HEK293 (cell line): ENCODE measurements around the gene PIK3R5.
A peak's percentile ranks its signal among the peaks of the same experiment; 100 is the strongest.

Experiments
- CTCF ChIA-PET: fragments of 350-600 bp; formaldehyde crosslinking; extraction: SDS; loops from one replicate; lab custom pipeline; 2021; ENCODE audit warnings: antibody characterized with exemption; lab: Yijun Ruan, JAX
- POLR2A ChIA-PET: fragments of 300-600 bp; formaldehyde crosslinking; extraction: SDS; loops from one replicate; lab custom pipeline; 2020; ENCODE audit warnings: antibody characterized with exemption, inconsistent platforms; lab: Yijun Ruan, JAX
- H3K27ac ChIP-seq: fragments of 200-500 bp; sonication (Bioruptor generic); 2 replicates; pipeline ENCODE4 v1.5.1; 2014; ENCODE audit warnings: low read depth, low read length, control low read depth, inconsistent platforms; ENCODE audit errors: extremely low read depth
- H3K36me3 ChIP-seq, 2 experiments: fragments of 200-500 bp in 1 of 2; sonication (Bioruptor generic) in 1 of 2; 1 replicate in 1 of 2; 2 replicates in 1 of 2; pipeline ENCODE4 v1.5.1; 2014 to 2017; ENCODE audit warnings: inconsistent platforms in 2 of 2, low read length in 2 of 2; ENCODE audit not compliant: control insufficient read depth in 2 of 2, insufficient read depth in 1 of 2
- H3K4me1 ChIP-seq: fragments of 200-500 bp; sonication (Bioruptor generic); 2 replicates; pipeline ENCODE4 v1.5.1; 2014; ENCODE audit warnings: mild to moderate bottlenecking, low read length, inconsistent platforms; ENCODE audit not compliant: control insufficient read depth, insufficient read depth
- H3K4me3 ChIP-seq: 2 replicates; pipeline ENCODE4 v1.5.1; 2011; ENCODE audit warnings: low read depth, mild to moderate bottlenecking, control low read depth, low read length, moderate library complexity
- H3K9me3 ChIP-seq: fragments of 200-500 bp; sonication (Bioruptor generic); 2 replicates; pipeline ENCODE4 v1.5.1; 2014; ENCODE audit warnings: low read depth, low read length, inconsistent platforms; ENCODE audit not compliant: control insufficient read depth, insufficient read depth
- KLF9 ChIP-seq: fragments of 450-650 bp; formaldehyde crosslinking; IDR thresholded peaks from 2 replicates; pipeline ENCODE4 v1.5.1; 2016; ENCODE audit warnings: missing biosample characterization, missing genetic modification characterization, low read depth
- ZNF174 ChIP-seq: fragments of 450-650 bp; formaldehyde crosslinking; IDR thresholded peaks from 2 replicates; pipeline ENCODE4 v1.5.0; 2017; ENCODE audit warnings: missing biosample characterization, mild to moderate bottlenecking, missing genetic modification characterization
- ZNF175 ChIP-seq: fragments of 450-650 bp; formaldehyde crosslinking; IDR thresholded peaks from 2 replicates; pipeline ENCODE4 v1.5.1; 2016; ENCODE audit warnings: missing biosample characterization, missing genetic modification characterization
- ZNF23 ChIP-seq: fragments of 450-650 bp; formaldehyde crosslinking; IDR thresholded peaks from 2 replicates; pipeline ENCODE4 v1.5.1; 2016; ENCODE audit warnings: missing biosample characterization, missing genetic modification characterization, borderline replicate concordance
- ZNF341 ChIP-seq: fragments of 450-650 bp; formaldehyde crosslinking; IDR thresholded peaks from 2 replicates; pipeline ENCODE4; 2016; ENCODE audit warnings: low read depth, missing biosample characterization, missing genetic modification characterization
- ZNF37A ChIP-seq: fragments of 450-650 bp; IDR thresholded peaks from 2 replicates; pipeline ENCODE4 v1.5.1; 2018; ENCODE audit warnings: missing biosample characterization, missing genetic modification characterization
- ZNF514 ChIP-seq: fragments of 450-650 bp; formaldehyde crosslinking; IDR thresholded peaks from 2 replicates; pipeline ENCODE4 v1.5.1; 2016; ENCODE audit warnings: missing biosample characterization, missing genetic modification characterization
- ZNF529 ChIP-seq: fragments of 450-650 bp; formaldehyde crosslinking; IDR thresholded peaks from 2 replicates; pipeline ENCODE4 v1.5.1; 2017; ENCODE audit warnings: missing genetic modification characterization, missing biosample characterization; ENCODE audit not compliant: insufficient replicate concordance
- ZNF626 ChIP-seq: fragments of 450-650 bp; sonication (Bioruptor Pico); formaldehyde crosslinking; IDR thresholded peaks from 2 replicates; pipeline ENCODE4 v1.5.1; 2018; ENCODE audit warnings: missing biosample characterization, missing genetic modification characterization, inconsistent platforms
- ZNF664 ChIP-seq: fragments of 450-650 bp; formaldehyde crosslinking; IDR thresholded peaks from 2 replicates; pipeline ENCODE4 v1.5.1; 2016; ENCODE audit warnings: missing biosample characterization, missing genetic modification characterization
- TF ChIP-seq, protein P1 (sequence below): fragments of 450-650 bp; formaldehyde crosslinking; IDR thresholded peaks from 2 replicates; pipeline ENCODE4 v1.5.1; 2016; ENCODE audit warnings: missing biosample characterization, missing genetic modification characterization
- TF ChIP-seq, protein P2 (sequence below): fragments of 450-650 bp; formaldehyde crosslinking; IDR thresholded peaks from 2 replicates; pipeline ENCODE4 v1.5.1; 2016; ENCODE audit warnings: missing biosample characterization, missing genetic modification characterization
- TF ChIP-seq, protein P3 (sequence below): fragments of 450-650 bp; formaldehyde crosslinking; IDR thresholded peaks from 2 replicates; pipeline ENCODE4; 2016; ENCODE audit warnings: missing biosample characterization, missing genetic modification characterization
- TF ChIP-seq, protein P4 (sequence below): fragments of 450-650 bp; formaldehyde crosslinking; IDR thresholded peaks from 2 replicates; pipeline ENCODE4 v1.5.1; 2016; ENCODE audit warnings: missing biosample characterization, missing genetic modification characterization

The PIK3R5 gene

DNA sequence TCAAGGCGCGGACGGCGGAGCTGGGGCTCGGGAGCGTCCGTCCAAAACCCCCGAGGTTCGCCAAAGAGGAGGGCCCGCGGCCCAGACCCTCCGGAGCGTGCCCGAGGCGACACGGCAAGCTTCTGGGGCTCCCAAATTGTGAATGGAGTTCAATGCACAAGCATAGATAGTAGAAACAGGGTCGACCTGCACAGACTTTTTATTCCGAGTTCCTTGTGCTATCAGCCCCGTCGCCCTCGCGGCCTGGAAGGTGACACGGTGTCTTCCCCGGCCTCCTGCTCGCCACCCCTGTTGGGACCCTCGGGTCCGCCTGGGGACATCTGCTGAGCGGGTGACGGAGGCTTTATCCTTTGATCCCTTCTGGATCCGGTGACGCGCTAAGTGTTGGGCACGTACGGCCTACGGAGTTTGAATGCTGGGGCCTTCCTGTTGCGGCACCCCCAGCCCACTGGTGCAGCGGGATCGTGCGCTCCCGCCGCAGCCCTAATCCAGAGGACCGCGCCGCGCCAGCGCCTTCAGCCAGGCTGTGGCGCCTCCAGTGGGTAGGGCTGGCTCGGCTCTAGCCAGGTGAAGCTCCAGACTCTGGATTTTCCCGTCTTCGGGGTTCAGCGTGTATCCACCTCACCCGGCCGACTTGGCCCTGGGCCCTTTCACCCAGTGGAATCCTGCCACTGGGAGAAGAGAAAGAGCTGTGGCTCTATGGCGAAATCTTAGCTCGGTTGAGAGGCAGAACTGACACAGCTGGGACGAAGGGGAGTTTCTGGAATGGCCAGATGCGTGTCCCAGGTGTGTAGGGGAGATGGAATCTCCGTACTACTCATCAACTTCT lies 38.8 kb upstream of the PIK3R5 start:
- ChIA-PET POLR2A (no interaction called here), CTCF (interaction anchor here (1.0 to 1.8 kb wide), 4 partner anchors 9 to 26 kb away, joined by 3 to 5 read pairs (median 4); no protein-coding TSS in a partner anchor)
- peaks cover 5% of the 10 kb centered on the region; the same call in 1 of the 2 replicates for H3K4me1 ChIP-seq
- no peaks in the 10 kb centered on the region for H3K9me3 ChIP-seq
- no peak overlapping the region for H3K4me3 ChIP-seq
- H3K36me3 ChIP-seq, result no peaks in the 10 kb centered on the region
- H3K27ac ChIP-seq, result no peak overlapping the region
- TF ChIP-seq ZNF664 (tag by site-specific recombination) (no peak), ZNF341 (tag by site-specific recombination) (peak; percentile 67; the same call in 1 of the 2 replicates)
- TF ChIP-seq, protein P1, sequence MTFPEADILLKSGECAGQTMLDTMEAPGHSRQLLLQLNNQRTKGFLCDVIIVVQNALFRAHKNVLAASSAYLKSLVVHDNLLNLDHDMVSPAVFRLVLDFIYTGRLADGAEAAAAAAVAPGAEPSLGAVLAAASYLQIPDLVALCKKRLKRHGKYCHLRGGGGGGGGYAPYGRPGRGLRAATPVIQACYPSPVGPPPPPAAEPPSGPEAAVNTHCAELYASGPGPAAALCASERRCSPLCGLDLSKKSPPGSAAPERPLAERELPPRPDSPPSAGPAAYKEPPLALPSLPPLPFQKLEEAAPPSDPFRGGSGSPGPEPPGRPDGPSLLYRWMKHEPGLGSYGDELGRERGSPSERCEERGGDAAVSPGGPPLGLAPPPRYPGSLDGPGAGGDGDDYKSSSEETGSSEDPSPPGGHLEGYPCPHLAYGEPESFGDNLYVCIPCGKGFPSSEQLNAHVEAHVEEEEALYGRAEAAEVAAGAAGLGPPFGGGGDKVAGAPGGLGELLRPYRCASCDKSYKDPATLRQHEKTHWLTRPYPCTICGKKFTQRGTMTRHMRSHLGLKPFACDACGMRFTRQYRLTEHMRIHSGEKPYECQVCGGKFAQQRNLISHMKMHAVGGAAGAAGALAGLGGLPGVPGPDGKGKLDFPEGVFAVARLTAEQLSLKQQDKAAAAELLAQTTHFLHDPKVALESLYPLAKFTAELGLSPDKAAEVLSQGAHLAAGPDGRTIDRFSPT, result no peak

DNA sequence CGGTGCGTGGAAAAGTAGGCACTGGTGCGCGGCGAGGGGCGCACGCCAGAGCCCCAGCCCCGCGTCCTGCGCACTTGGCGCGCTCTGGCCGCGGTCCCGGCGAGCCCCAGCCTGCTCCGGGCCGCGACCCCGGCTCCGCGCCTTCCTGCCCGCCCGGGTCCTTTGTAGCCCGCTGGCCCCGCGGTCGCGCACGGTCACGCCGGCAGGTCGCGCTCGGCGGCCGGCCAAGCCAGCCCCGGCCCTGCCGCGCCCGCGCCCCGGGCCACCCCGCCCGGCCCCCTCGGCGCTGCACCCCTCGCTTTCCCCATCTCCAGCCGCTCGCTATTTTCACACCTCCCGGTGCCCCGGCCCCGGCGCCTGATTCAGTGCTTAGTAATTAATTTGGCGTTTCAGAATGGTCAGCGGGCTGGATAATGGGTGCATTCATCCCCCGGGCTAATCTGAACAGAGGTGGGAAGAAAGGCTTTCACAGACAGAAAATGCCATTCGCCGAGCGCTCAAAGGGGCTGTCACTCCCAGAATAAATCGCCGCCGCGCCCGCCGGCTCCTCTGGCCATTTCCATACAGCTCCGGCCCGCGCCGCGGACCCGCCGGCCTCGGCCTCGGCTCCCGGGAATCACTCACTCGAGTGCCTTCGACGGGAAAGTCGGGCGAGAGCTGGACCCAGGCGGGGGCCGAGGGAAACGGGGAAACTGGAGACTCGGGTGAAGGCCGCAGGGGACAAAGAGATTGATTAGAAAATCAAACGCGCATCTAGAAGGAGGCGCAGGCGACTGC lies 38.0 kb upstream of the PIK3R5 start:
- Histone ChIP-seq H3K27ac (peak overlapping the region; percentile 60; the same call in 1 of the 2 replicates), H3K4me1 (peaks cover 5% of the 10 kb centered on the region; the same call in 1 of the 2 replicates), H3K4me3 (peak overlapping the region; percentile 42), H3K36me3 (no peaks in the 10 kb centered on the region), H3K9me3 (no peaks in the 10 kb centered on the region)
- TF ChIP-seq, protein P2, sequence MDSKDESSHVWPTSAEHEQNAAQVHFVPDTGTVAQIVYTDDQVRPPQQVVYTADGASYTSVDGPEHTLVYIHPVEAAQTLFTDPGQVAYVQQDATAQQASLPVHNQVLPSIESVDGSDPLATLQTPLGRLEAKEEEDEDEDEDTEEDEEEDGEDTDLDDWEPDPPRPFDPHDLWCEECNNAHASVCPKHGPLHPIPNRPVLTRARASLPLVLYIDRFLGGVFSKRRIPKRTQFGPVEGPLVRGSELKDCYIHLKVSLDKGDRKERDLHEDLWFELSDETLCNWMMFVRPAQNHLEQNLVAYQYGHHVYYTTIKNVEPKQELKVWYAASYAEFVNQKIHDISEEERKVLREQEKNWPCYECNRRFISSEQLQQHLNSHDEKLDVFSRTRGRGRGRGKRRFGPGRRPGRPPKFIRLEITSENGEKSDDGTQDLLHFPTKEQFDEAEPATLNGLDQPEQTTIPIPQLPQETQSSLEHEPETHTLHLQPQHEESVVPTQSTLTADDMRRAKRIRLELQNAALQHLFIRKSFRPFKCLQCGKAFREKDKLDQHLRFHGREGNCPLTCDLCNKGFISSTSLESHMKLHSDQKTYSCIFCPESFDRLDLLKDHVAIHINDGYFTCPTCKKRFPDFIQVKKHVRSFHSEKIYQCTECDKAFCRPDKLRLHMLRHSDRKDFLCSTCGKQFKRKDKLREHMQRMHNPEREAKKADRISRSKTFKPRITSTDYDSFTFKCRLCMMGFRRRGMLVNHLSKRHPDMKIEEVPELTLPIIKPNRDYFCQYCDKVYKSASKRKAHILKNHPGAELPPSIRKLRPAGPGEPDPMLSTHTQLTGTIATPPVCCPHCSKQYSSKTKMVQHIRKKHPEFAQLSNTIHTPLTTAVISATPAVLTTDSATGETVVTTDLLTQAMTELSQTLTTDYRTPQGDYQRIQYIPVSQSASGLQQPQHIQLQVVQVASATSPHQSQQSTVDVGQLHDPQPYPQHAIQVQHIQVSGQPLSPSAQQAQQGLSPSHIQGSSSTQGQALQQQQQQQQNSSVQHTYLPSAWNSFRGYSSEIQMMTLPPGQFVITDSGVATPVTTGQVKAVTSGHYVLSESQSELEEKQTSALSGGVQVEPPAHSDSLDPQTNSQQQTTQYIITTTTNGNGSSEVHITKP, result no peak
- no peak for TF ChIP-seq ZNF514 (tag by site-specific recombination)
- TF ChIP-seq ZNF174 (tag by site-specific recombination), result no peak
- TF ChIP-seq, protein P3, sequence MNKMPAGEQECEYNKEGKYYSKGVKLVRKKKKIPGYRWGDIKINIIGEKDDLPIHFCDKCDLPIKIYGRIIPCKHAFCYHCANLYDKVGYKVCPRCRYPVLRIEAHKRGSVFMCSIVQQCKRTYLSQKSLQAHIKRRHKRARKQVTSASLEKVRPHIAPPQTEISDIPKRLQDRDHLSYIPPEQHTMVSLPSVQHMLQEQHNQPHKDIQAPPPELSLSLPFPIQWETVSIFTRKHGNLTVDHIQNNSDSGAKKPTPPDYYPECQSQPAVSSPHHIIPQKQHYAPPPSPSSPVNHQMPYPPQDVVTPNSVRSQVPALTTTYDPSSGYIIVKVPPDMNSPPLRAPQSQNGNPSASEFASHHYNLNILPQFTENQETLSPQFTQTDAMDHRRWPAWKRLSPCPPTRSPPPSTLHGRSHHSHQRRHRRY (tag by site-specific recombination), result no peak
- TF ChIP-seq ZNF626 (tag by site-specific recombination), result no peak
- TF ChIP-seq, protein P4, sequence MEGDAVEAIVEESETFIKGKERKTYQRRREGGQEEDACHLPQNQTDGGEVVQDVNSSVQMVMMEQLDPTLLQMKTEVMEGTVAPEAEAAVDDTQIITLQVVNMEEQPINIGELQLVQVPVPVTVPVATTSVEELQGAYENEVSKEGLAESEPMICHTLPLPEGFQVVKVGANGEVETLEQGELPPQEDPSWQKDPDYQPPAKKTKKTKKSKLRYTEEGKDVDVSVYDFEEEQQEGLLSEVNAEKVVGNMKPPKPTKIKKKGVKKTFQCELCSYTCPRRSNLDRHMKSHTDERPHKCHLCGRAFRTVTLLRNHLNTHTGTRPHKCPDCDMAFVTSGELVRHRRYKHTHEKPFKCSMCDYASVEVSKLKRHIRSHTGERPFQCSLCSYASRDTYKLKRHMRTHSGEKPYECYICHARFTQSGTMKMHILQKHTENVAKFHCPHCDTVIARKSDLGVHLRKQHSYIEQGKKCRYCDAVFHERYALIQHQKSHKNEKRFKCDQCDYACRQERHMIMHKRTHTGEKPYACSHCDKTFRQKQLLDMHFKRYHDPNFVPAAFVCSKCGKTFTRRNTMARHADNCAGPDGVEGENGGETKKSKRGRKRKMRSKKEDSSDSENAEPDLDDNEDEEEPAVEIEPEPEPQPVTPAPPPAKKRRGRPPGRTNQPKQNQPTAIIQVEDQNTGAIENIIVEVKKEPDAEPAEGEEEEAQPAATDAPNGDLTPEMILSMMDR (tag by site-specific recombination), result no peak
- TF ChIP-seq KLF9 (tag by site-specific recombination), result no peak
- no peak for TF ChIP-seq ZNF37A (tag by site-specific recombination)
- TF ChIP-seq ZNF23, result no peak
- TF ChIP-seq ZNF175, result no peak
- no peak for TF ChIP-seq ZNF529
- ChIA-PET POLR2A (interaction anchor here (1.0 to 1.4 kb wide), 2 partner anchors 8 to 18 kb away, joined by 3 to 10 read pairs; partner anchors contain the start of gene NTN1), CTCF (interaction anchor here (0.5 to 1.7 kb wide), 8 partner anchors 9 to 725 kb away, joined by 3 to 8 read pairs (median 3); no protein-coding TSS in a partner anchor)
